ENCODE data around the gene FARP1.
"Not testable (repeated sequence)": the region's sequence is repeated elsewhere in the genome, so short reads cannot be mapped to it uniquely, and the experiment has no call there.

FARP1 gene

DNA sequence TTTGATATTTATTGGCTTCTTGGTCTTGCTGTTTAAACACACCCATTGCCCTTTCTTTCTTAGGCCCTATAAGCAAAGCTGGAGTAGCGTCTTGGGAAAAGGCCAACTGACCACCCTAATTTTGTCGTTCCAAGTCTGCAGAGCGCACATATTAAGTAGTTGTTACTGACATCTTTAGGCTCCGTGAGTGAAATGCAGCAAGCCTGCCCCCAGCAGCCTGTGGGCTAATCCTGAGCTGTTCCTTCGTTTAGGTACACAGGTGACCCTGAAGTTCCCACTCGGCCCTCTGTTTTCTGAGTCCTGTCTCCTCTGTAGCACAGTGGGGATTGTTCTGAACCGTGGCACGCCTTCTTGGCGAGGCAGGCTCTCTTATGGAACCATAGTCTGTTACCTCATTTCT is 263.5 kb downstream of the FARP1 start:
- DNase-seq, result no peak

DNA sequence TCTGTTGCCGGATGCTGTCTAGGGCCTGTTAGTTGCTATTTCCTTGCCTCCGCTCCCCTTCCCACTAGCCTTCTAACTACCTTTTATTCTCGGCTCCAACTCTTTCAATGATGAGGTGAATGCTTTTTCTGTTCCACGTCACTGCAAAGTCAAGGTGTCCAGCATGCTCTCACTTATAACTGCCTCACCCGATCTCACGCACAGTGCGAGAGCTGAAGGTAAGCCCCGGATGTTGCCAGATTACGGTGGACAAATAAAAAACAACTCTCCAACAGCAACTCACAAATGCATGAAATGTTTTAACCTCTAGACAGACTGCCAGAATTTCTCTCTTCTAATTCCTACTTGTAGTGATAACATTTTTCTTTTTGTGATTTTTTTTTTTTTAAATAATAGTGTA is 264.1 kb downstream of the FARP1 start:
- DNase-seq, result peak; percentile 55 to 59

DNA sequence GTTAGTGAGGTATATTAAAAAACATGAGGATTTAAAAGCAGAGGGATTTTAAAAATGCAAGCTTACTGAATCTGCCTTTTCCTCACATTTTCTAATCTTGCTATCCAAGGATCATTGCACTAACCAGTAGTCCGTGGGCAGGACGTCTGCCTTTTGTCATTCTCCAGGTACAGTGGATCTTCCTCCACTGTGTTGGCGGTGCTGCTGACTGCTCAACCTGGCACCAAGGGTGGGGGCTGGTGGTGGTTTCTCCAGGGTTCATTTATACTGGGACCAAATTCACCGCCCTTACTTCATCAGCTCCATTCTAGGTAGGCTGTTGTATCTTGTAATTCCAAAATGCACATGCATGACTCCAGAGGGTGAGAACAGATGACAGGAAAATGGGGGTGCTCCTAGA is 264.7 kb downstream of the FARP1 start:
- DNase-seq, result peak in 1 of 2 experiments; percentile 46

DNA sequence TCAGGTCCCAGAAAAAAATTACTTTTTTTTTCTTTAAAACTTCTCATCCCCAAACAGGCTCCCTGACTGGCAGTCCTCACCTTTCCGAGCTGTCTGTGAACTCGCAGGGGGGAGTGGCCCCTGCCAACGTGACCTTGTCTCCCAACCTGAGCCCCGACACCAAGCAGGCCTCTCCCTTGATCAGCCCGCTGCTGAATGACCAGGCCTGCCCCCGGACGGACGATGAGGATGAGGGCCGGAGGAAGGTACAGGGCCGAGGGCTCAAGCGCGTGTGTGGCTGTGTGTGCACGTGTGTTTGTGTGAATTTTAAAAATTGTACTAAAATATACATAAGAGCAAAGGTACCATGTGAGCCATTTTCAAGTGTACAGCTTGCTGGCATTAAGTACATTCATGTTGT is 266.4 kb downstream of the FARP1 start:
- no peak for DNase-seq

DNA sequence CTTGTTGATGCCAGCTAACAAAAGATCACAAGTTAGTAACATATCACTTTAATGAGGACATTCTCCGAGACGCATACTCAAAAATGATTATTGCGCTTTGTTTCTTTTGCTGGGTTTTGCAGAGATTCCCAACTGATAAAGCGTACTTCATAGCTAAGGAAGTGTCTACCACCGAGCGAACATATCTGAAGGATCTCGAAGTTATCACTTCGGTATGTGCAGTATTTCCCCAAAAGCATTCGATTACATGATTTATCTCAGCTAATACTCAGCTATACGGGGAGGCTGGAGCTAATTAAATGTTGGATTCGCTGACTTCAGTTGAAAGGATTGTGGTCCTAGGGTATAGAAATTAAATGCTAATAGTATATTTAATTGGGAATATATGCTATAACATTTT is 267.7 kb downstream of the FARP1 start:
- no peak for DNase-seq

DNA sequence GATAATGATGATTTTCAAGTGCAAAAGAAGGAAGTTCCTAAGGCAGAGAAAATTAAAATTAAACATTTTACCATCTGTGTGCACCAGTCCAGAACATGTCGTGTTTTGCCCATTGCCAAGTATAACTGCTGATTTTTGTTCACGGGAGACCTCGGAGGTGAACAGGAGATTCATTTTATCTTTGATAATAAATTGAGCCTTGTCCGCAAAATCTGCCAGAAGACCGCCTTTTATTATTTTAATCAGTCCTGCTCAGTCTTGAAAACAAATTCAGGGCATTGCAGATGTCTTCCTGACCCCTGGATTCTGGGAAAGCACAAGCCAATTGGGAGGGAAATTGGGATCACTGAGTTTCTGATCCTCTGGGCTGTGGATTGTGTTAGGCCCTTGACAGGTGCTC is 268.1 kb downstream of the FARP1 start:
- DNase-seq, result no peak

DNA sequence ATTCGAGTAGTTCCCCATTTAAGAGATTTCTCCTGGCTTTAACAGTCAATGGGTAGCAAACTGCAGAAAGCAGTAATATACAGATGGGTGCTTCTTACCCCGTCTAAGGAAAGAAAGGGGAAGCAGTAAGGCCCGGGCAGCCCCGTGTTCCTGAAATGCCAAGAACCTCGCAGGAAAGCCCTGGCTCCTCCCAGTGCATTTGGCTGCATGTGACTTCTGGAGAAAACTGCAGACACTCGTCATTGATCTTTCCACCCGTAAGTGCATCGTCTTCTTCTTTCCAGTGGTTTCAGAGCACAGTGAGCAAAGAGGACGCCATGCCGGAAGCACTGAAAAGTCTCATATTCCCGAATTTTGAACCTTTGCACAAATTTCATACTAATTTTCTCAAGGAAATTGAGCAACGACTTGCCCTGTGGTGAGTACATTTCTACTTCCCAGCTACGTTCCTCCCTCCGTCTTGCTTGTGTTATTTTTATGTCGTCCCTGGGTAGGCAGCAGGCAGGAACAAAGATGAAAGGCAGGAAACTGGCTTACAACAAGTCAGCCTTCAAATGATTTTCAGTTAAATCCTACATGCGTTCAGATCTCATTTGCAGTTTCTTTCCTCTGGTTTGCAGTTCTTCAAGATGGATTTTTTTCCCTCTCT is 268.8 kb downstream of the FARP1 start:
- DNase-seq, result peak; percentile 31 to 52

DNA sequence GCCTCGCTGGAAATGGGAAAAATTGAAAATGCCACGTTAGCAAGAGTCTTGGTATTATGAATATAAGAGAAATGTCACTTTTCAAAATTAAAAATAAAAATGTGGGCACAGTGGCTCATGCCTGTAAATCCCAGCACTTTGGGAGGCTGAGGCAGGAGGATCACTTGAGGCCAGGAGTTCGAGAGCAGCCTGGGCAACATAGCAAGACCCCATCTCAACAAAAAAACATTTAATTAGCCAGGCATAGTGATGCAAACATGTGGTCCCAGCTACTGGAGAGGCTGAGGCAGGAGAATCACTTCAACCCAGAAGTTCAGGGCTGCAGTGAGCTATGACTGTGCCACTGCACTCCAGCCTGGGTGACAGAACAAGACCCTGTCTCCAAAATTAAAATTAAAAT is 270.4 kb downstream of the FARP1 start:
- DNase-seq, result not testable (repeated sequence)

DNA sequence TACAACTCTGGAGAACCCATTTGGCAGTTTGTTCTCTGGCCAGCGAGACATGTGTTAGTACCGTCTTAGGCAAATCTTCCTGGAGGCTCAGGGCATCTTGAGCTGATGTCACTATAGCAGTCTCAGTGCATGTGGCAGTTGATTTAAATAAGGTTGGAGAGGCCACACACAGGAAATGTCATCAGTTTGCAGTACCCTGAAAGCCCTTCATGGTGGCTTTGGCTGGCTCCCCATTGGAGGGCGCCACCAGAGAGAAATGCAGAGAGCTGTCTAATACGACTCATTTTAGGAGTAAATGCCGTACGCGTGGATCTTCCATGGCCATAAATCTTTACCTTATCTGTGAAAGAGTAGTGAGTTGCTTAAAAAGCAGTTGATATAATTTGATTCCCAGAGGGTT is 270.9 kb downstream of the FARP1 start:
- DNase-seq, result no peak

DNA sequence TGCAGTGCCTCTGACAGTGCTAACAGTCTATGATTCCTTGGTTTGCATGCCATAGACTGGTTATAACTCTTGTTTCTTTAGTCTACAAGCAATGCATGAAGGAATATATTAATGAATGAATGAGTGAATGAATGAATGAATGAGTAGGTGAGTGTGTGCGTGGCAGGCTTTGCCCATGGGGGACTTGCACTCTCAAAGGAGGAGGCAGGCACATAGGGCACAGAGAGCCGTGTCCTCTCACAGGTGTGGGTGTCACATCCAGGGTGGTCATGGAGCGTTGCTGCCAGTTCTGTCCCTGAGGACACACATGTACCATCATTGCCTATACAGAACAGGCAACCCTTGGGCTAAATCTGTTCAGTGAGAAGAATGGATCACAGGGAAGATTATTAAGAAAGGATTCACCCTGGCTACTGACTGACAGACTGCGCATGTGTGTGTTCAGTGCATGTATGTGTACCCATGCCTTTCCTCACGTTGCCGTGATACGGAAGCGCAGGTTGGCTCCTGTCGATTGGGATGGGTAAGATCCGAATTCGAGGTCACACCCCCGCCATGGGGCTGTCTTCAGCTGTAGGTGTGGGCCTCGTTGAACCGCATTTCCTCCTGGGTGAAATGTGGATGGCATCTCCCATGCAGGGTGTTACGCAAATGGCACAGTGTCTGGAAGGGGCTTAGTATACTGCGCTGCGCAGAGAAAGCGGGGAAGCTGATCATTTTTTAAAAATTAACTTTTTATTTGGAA is 272.6 kb downstream of the FARP1 start:
- DNase-seq, result no peak

DNA sequence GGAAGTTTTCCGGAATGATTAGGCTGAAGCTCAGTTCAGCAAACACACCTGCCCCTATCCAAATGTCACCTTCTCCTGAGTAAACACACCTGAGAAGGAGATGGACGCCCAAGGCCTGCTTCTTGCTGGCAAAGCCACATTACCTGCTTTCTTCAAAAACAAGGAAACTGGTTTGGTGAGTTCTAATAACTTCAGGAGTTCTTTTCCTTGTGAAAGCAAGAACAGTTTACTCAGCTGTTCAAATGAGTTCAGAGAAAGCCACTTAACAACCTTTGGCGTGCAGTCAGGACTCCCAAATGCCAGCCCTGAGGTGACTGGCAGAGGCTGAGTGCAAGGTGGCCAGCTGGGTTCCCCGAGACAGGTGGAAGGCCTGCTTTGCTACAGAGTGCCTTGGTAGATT is 273.5 kb downstream of the FARP1 start:
- peak; percentile 37 to 72 for DNase-seq

DNA sequence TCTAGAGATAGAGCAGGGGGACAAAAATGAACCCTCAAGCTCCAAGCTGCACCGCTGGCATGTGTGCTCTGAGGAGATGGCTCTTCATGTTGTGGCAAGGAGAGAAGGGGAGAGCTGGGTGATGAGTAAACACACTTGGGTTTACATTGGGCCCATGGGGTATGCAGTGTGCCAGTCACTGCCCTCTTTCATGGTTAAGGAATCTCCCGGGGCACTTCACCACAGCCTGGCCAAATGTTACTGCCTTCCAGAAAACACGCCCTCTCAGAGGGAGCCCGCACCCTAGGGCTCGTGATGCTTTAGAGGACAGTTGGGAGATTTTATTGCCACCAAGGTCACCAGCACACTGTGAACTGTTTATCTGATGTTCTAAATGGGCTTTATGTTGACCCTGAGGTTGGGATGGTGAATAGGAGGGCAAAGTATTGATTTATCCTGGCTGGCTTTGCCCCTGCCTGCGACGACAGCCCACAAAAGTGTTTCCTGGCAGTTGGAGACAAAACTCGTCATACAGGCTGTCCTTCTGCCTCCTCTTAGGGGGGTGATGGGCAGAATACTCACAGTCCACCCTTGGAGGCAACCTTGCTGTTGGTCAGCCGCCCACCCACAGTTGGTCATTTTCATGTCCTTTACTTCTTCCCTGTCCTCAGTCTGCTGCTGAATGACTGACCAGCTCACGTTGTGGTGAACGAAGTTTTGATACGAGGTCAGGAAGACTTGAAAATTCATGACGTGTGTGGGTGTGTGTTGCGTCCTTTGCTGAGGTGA is 277.1 kb downstream of the FARP1 start:
- no peak for DNase-seq

DNA sequence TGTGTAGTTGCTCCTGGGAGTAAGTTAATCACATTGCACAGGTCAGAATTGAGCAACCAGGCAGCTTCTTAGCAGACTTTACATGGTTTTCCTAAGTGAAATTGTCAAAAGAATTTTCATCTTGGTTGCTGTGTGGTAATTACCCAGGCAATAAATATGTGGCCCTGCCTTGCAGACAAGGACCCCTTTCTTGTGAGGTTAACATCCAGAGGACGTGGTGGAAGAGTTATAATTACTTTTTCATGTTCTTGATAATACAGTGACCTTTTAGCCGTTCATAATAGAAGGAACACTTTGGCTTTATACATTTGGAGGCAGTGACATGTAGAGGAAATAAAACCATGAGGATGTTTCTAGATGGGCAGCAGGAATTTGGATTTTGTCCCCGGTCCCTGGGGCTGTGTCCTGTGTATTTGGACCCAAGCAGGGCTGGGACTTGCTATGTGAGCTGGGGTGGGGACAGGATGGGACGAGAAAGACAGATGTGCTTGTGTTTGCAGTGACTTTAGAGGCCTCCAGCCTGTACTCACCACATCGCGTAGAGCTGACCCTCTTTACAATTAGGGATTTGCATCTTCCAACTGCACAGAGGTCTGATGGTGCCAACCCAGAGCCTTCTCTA is 277.8 kb downstream of the FARP1 start:
- DNase-seq, result no peak

DNA sequence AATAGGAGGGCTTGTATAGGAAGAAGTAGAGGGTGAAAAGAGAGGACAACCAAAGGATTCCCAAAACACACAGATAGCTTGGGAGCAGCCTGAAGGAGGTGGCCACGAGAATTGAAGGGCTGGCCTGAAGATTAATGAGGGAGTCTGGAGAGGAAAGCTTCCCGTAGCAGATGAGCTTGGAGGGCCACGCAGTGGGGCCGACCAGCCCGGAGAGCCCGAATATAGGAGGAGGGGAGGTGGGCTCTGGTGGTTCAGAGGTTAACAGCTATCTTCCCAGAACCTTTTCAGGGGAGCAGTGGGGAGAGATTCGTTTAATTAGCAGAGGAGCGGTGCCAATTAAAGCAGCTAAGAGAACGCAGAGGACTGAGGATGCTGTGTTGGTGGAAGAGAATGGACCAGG is 279.2 kb downstream of the FARP1 start:
- no peak for DNase-seq

DNA sequence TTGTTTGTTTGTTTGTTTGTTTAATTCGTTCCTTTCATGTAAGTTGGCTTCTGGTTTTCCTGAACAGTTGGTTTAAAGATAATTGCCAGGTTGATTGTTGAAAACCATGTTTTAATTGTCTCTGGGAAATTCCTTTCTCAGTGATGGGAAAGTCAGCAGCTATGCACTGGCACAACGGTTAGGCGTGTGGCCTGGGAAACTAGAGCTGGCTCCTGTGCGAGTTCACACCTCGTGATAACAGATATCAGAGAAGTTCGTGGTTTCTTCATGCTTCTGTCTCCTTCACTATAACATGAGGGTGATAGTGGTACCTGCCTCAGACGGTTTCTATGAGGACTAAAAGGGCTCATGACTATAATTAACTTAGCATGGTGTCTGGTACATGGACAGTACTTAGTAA is 280.5 kb downstream of the FARP1 start:
- no peak for DNase-seq

DNA sequence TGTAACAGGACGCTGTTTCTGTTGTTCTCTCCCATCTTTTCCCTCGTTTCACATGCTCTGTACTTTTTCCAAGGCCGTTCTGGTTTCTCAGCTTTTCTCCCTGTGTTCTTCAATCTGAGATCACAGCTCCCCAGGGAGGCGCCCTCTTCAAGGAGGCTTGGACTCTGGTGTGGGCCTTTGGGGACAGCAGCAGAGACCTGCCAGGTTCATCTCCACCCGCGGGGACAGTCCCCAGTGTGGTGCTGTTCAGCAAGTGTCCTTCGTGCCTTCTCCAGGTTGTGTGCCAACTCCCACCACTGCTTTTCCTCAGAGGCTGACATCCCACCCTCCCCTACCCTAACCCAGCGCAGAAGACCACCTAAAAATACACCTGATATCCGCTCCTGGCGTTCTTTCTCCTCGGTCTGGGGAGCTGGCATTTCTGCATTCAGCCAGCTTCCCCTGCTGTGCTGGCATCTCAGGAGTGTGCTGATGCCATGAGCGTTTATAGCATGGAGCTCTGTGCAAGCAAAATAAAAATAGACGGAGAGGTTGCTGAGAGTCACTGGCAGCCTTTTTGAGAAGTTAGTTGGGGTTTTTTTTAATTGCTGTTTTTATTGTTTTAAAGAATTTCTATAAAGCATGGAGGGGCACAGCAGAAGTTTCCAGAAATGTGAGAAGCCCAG is 284.6 kb downstream of the FARP1 start:
- no peak for DNase-seq

DNA sequence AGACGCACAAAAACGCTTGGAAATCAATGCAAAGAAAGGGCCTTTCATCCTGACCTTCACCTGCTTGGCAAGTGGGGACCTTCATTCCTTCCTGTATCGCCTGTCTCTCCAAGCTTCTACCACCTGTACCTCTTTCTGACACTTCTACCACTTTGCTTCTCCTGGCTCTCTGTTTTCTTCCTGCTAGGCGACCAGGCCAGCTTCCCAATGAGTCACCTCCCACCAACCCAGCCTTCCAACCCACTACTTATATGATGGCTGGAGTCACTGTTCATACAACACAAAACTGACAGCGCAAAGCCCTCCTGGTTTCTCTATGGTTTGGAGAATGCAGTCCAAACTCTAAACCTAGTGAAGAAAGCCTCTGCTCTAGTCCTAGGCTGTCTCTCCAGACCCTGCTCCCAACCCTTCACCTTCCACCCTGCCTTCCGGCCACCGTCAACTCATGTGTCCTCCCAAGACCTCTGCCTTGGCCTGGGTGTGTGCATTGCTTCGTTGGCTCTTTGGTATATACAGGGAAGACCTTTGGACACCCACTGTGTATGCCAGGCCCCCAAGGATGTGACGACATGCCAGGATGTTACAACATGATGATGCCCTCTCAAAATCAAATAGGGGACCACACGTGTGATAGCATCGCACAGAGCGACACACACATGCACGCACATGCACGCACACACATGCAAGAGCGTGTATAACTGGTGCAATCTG is 285.5 kb downstream of the FARP1 start:
- no peak for DNase-seq

DNA sequence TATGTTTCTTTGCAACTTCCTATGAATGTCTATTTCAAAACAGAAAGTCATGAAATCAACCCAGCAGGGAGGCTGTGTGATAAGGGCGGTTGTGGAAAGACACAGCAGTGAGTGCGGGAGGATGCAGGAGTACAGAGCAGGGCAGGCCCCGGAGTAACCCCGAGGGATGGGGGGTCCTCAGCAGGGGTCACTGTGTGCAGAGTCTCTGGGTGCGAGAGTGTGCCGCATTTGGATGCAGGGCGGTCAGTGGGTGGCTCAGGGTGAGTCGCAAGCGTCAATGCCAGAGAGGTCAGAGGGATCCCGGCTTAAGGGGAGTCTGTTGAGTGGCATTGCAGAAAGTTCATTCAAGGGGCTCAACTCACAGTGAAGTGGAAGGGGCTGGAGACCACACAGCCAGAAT is 286.2 kb downstream of the FARP1 start:
- DNase-seq, result no peak

DNA sequence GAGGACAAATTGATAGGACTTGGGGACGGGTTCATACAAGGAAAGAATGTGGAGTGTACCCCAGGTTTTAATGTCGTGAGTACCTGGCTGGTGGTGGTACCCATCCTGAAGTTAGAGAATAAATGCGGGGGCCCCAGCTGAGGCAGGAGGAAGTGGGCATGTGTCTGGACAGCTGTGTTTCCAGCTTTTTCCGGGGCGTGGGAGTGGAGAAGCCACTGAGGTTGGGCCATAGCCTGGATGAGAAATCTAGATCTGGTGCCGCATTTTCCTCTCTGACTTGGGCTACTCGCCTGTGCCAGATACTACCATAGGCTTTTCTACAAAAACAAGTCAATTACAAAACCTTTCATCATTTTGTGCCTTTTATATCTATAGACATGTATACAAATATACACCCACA is 286.6 kb downstream of the FARP1 start:
- no peak for DNase-seq

DNA sequence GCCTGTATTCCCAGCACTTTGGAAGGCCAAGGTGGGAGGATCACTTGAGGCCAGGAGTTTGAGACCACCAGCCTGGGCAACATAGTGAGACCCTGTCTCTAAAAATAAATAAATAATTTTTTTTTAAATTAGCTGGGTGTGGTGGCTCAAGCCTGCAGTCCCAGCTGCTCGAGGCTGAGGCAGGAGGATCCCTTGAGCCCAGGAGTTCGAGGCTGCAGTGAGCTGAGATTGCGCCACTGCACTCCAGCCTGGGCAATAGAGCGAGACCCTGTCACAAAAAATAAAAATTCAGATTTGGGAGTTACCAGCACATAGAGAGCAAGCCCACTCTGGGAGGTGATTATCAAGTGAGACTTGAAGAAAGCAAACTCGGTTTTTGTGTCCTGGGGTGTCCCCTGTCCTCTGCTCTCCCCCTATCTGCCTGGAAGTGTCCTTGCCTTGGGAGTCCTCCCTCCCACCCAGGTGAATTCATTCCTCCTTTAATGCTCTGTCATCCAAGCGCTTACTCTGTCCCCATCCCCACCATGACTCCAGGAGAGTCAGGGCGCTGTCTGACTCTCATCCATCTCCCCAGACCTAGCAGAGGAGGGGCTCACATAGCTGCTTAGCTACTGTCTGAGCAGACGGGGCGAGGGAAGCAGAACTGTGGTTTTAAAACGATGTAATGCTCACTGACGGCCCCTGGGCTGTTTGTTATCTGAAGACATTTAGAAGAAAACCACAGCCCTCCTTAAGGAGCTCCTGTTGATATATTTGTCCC is 287.3 kb downstream of the FARP1 start:
- no peak for DNase-seq

DNA sequence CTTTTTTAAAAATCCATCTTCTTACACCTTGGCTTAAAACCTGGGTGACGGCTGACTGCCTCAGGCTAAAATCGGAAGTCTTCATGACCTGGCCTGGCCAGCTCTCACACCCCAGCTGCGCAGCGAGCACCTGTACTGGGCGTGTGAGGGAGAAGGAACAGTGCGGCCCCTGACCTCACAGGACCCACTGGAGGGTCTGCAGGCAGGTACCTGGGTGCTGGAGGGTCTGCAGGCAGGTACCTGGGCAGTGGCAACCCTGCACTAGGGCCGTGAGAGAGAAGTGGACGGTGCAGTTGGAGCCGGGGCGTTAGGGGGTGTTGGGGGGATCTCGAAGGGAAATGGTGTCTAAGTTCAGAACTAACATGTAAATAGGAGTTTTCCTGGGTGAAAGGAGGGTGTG is 289.7 kb downstream of the FARP1 start:
- DNase-seq, result no peak

DNA sequence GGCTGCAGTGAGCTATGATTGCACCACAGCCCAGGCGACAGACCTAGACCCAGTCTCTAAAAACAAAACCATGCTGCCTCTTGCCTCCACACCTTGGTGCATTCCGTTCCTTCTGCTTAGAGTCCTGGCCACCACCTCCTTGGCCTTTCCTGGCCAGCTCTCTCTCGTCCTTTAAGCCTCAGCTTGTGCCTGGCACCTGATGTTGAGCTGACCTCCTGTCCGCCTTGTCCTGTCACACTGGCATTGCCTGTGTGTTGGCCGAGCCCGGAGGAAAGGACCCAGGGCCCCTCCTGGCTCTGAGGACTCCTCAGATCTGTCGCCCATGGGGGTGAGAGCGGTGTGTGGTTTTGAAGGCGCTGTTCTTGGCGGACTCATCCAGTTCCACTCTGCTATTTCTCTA is 290.8 kb downstream of the FARP1 start:
- no peak for DNase-seq
